Measurements from ENCODE around the gene NIBAN1. TPM values are rescaled to one million over a fixed set of nuclear protein-coding genes. Genes with fewer than 3 reads are reported as not detected.

Gene NIBAN1
- total RNA-seq, 1 donor from 2014 or later, result 33.3 TPM

DNA sequence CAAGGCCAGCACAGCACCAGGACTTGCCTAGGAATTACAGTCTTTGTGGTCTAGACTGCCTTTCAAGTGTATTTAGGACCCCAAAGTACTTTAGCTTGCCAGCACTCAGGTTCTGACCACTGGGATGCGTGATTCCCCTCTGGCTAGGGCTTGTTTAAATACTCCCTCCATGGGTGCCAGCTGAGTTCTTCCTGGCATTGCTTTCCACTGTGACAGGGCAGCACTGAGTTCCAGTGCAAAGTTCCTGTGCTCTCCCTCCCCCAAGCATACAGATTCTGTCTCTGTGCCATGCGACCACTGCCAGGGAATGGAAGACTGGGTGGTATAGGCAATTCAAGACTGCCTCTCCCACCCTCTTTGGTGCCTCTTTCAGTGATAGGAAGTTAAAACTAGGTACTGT is 45.9 kb downstream of the NIBAN1 start:
- Histone ChIP-seq H3K27ac (no peak overlapping the region), H3K36me3 (no peaks in the 10 kb centered on the region), H3K9me3 (no peaks in the 10 kb centered on the region), H3K4me1 (peaks cover 9% of the 10 kb centered on the region), H3K27me3 (no peaks in the 10 kb centered on the region), H3K4me3 (no peak overlapping the region)
- TF ChIP-seq, protein P1, sequence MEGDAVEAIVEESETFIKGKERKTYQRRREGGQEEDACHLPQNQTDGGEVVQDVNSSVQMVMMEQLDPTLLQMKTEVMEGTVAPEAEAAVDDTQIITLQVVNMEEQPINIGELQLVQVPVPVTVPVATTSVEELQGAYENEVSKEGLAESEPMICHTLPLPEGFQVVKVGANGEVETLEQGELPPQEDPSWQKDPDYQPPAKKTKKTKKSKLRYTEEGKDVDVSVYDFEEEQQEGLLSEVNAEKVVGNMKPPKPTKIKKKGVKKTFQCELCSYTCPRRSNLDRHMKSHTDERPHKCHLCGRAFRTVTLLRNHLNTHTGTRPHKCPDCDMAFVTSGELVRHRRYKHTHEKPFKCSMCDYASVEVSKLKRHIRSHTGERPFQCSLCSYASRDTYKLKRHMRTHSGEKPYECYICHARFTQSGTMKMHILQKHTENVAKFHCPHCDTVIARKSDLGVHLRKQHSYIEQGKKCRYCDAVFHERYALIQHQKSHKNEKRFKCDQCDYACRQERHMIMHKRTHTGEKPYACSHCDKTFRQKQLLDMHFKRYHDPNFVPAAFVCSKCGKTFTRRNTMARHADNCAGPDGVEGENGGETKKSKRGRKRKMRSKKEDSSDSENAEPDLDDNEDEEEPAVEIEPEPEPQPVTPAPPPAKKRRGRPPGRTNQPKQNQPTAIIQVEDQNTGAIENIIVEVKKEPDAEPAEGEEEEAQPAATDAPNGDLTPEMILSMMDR (IDR thresholded peaks at IDR 0.05), result no peak
- ATAC-seq (no peak), DNase-seq (no peak)
- intact Hi-C loops (cut with DNase I), result no loop called here

Other genes starting within 250 kb of the NIBAN1 start
- 43.6 TPM for gene EDEM3, start 219.7 kb downstream of the NIBAN1 start, total RNA-seq
- 15.9 TPM for gene RNF2, start 71.0 kb upstream of the NIBAN1 start, total RNA-seq
- 16.0 TPM for gene TRMT1L, start 182.4 kb upstream of the NIBAN1 start, total RNA-seq
- 7.2 TPM for gene SWT1, start 182.7 kb upstream of the NIBAN1 start, total RNA-seq

All from upper lobe of right lung (tissue), 1 donor.